A673 (cell line): Measurements from ENCODE around the gene SEMA5B.

ENCODE experiments used
- EZH2 ChIP-seq: fragments of 200-600 bp; sonication (generic); IDR thresholded peaks from 2 replicates; pipeline ENCODE4 v1.6.1; 2017; ENCODE audit warnings: borderline replicate concordance, low read depth, mild to moderate bottlenecking, mixed read lengths, antibody characterized with exemption, low read length; ENCODE audit not compliant: poor library complexity, severe bottlenecking
- TF ChIP-seq, protein P1 (sequence below): fragments of 300-800, 200-600 bp; sonication (generic); conservative IDR thresholded peaks from 2 replicates; pipeline ENCODE4 v1.5.1; 2017; ENCODE audit warnings: low read depth, mild to moderate bottlenecking, antibody characterized with exemption, low read length, moderate library complexity, mixed read lengths

DNA sequence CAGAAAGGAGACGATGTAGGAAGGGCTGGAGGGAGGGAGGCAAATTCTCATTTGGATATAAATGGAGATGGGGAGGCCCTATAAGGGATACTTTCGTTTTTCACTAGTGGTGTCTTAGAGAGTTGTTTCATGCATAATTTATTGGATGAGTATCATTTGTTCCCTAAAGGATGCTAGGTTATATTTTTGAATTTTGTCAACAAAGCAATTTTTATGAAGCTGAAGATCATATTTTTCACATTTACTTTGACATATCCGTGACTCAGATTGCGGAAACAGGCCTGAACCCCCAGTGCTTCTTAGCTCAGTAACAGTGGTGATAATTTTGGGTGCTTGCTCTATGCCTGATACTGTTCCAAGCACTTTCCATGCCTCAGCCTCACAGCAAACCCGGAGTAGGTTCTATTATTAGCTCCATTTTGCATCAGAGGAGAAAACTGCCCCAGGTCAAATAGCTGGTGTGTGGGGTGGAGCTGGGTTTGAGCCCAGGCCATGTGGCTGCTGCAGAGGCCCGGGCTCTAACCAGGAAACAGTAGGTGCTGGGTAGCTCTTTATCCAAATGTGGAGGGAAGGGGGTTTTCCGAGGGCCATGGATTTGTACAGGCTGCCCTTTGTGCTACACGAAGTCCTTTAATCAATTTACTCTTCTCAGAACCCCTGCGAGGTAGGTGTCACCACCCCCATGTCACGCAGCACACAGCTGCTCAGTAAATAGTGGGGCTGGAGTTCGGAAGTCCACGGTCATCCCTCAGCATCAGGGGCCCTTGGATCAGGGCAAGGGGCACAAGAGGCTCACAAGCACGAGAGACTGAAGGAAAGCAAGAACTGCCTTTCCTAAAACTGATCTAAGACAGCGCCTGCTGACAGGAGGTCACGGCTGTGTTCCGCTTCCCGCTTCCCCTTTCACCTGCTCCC lies 133.6 kb downstream of the SEMA5B start:
- TF ChIP-seq, protein P1, sequence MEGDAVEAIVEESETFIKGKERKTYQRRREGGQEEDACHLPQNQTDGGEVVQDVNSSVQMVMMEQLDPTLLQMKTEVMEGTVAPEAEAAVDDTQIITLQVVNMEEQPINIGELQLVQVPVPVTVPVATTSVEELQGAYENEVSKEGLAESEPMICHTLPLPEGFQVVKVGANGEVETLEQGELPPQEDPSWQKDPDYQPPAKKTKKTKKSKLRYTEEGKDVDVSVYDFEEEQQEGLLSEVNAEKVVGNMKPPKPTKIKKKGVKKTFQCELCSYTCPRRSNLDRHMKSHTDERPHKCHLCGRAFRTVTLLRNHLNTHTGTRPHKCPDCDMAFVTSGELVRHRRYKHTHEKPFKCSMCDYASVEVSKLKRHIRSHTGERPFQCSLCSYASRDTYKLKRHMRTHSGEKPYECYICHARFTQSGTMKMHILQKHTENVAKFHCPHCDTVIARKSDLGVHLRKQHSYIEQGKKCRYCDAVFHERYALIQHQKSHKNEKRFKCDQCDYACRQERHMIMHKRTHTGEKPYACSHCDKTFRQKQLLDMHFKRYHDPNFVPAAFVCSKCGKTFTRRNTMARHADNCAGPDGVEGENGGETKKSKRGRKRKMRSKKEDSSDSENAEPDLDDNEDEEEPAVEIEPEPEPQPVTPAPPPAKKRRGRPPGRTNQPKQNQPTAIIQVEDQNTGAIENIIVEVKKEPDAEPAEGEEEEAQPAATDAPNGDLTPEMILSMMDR, result no peak
- TF ChIP-seq EZH2, result no peak
